GM19099 (cell line): Measurements from ENCODE around the gene FBXO38.

Experiments used
- POLR2A ChIP-seq: IDR thresholded peaks from 3 replicates; pipeline ENCODE4 v1.6.1; 2011; ENCODE audit warnings: low read depth; ENCODE audit not compliant: insufficient read length; ENCODE audit errors: extremely low read depth

Gene FBXO38

GRCh38 chr5:148438933-148439332 is 55.2 kb downstream of the FBXO38 start:
- no peak for TF ChIP-seq POLR2A

- no peak for TF ChIP-seq POLR2A
These were observed 59.5 kb downstream of the FBXO38 start for GRCh38 chr5:148443241-148443640.

GRCh38 chr5:148443998-148444397 is 60.2 kb downstream of the FBXO38 start:
- no peak for TF ChIP-seq POLR2A

DNA sequence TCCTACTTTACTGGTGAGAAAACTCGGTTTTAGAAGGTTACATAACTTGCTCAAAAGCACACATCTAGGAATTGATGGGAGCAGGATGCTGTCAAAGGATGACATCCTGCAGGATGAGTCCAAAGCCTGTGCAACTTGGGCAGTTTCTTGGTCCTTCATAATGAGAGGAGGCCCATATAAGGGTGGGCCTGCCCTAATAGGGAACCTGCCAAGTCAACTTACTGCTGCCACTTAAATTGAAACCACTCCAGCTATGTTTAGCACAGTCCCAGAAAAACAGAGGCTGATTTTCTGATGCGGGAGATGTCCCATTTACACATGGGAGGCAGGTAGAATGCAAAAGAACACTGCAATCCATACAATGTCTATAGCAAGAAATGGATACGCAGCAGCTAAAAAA is 61.8 kb downstream of the FBXO38 start:
- TF ChIP-seq POLR2A: no peak

DNA sequence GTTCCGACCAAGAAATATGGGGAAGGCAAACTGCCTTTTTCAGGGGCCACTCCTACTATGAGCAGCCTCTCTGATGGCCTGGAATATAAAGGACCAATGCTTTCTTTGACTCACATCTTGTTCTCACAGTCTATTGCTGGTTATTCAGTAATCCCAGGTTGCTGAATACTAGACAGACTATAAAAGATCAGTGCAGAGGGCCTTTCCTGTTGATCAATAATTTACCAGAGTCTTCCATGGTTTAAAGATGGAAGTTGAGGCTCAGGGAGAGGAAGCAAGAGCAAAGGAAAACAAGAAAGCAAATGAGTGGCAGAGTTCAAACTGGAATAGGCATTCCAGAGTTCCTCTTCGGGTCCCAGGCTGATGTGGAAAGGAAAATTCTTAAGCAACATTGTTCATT is 62.9 kb downstream of the FBXO38 start:
- TF ChIP-seq POLR2A: no peak

GRCh38 chr5:148452499-148453193 is 68.9 kb downstream of the FBXO38 start:
- no peak for TF ChIP-seq POLR2A

DNA sequence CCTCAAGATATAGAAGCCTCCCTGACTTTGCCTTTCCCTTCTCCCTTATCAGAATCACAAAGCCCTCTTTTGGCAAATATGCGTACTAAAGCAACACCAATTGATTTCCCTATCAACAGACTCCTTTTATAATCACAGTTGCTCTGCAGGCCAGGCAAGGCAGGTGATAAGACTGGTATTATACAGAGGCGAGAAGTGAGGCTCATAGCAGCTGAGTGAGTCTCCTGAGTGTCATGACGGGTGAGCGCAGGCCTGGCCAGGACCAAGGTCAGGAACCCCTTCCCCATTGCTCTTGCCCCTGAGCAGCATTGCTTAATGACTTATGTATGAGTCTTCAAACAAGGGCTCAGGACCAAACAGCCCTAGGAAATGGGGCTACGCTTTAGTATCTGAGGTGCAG is 70.8 kb downstream of the FBXO38 start:
- TF ChIP-seq POLR2A: no peak

DNA sequence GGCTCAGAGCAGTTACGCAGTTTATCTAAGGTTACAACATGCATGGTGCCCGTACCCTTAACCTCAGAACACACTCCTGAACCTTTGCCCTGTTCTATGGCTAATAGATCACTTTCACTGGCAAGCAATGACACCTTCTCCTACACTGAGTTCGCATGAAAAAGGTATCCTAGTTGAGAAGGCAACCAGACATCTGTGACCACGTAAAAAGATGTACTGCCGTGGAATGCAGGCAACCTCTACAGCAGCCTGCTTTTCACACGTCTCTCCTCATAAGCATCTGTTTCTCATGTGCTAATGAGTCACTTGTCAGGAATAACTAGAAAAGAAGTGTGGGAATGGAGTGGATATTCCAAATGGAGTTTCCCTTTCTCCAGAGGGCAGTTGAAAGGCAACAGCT is 71.4 kb downstream of the FBXO38 start:
- no peak for TF ChIP-seq POLR2A

- no peak for TF ChIP-seq POLR2A
These were observed 73.4 kb downstream of the FBXO38 start for GRCh38 chr5:148457183-148457620.

GRCh38 chr5:148458036-148458888 is 74.5 kb downstream of the FBXO38 start:
- TF ChIP-seq POLR2A: no peak

GRCh38 chr5:148459669-148460068 is 75.9 kb downstream of the FBXO38 start:
- no peak for TF ChIP-seq POLR2A

DNA sequence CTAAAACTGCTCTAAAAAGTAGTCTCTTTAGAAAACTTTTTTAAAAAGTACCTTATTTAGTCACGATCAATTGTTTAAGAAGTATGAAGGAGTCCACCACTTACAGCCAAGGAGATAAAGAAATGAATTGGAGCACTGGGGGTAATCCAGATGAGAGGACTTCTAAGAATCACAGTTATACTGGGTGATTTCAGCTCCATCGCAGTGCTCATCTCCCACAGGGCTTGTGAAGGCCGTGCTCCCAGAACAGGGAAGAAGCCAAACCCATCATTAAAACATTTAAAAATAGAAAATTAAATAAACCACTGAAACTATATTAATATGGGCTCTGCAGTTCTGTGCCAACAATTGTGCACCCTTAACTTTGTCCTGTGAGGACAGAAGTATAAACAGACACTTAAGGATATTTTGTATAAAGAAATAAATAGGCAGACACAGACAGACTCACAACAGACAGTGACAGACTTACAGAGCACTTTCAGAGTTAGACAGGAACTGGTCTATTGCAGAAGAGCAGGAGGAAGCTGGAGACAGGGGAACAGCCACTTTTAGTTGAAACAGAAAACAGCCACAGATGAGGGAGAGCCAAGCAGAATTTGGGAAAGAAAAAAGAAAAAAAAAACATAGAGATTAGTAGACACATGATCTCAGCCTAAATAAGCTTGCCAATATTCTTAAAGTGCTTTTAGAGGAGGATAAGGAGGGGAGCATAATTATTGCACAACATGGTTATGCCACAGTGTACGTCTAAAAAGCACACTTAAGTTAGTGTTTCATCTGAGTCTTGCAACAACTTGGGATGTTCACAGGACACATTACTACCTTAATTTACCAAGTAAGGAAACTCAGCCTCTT is 81.8 kb downstream of the FBXO38 start:
- TF ChIP-seq POLR2A: no peak

DNA sequence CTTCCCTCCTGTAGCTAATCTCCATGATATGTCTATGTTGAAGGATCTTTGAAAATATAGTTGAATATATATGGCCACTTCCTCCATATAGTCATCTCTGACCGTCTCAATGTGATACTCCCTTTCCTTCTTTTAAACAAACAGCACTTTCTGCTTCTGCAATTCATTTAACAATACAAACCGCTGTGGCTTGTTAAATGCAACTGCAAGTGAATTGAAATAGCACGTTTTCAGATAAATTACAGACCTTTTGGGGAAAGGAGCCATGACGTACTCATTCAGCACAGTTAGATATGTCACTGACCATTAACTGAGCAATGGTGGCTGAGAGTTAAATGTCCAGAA is 82.5 kb downstream of the FBXO38 start:
- TF ChIP-seq POLR2A: no peak

DNA sequence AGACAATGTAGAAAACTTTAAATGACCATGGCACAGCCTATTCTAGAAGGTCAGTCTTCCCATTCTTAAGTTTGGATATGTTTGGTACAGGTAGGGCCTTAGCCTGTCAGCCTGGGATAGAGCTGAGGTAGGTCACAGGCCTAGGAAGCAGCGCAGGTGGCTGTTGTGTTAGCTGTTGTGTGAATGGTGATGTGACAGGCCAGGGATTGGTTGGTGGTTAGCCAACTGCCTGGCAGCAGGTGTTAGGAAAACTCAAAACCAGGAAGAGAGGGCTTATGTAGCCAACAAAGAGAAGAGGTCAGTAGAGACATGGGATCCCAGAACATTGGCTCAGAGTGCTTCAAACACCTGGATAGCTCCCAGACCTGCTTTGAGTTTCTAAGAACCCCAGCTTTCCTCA is 84.2 kb downstream of the FBXO38 start:
- TF ChIP-seq POLR2A: no peak

DNA sequence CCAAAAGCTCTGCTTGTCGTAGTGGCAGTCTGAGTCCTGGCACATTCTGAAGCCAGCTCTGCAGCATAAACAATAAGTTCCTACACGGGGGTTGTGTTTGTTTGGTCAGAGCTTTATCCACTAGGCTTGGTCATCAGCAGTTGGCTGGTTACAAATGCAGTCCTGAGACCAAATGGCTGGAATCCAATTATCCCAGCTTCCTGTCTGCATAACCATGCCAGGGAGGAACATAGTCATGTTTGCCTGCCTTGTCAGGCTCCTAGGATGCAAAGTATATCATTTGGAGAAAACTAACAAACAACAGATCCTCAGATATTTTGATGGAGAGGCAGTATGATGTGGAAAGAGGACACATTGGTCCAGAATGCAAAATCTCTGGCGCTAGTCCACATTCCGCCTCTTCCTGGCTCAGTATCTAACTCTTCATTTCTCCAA is 85.8 kb downstream of the FBXO38 start:
- TF ChIP-seq POLR2A: no peak
